HTR-8/SVneo (cell line): ENCODE data around the gene SIRT4.

Experiments
- DNase-seq: peaks from one replicate; pipeline ENCODE4 v3.0.0; 2011; ENCODE audit warnings: low spot score, mixed read lengths; ENCODE audit not compliant: insufficient read length
- FAIRE-seq: peaks from 2 replicates; lab custom pipeline; 2011; peaks lifted over from hg19 to GRCh38; lab: Jason Lieb, UNC

The SIRT4 gene

DNA sequence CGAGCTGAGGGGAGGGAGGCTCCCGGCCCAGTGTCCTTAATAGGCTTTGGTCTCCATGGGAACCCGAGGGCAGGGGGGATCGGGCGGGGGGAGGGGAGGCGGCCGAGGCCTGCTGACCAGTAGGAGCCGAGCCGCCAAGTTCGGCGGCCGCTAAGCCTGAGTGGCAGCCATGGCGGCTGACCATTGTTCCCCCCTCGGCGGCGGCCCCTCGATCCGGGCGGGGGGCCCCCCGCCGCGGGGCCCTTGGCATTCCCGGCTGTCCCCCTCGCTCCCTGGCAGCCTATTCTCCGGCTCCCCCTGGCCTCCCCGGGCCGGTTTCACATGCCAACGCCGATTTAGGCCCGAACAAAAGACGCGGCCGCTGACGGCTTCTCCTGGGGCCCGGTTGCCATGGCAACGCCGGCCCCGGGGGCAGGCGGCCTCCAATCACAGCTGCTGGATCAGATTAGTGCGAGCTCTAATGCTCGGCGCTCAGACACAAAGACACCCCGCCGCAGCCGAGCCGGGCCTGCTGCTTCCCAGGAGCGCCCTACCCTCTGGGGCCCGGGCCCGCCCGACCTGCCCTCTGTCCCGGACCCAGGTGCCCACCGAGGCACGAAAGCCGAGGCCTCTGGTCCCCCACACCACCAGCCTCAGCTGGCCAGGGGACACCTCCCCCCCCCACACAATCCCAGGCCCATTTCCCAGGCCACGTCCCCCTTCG is 59.5 kb downstream of the SIRT4 start:
- FAIRE-seq (no peak), DNase-seq (no peak)
